ENCODE data around the gene ASIC3.
A peak's percentile ranks its signal among the peaks of the same experiment; 100 is the strongest.
"Not testable (repeated sequence)": the region's sequence is repeated elsewhere in the genome, so short reads cannot be mapped to it uniquely, and the experiment has no call there.

Gene ASIC3

GRCh38 chr7:151008511-151009323, 39.6 kb upstream of the ASIC3 start:
- Histone ChIP-seq H3K27ac (ENCODE audit: low read length) (no peak overlapping the region), H3K9me3 (ENCODE audit: control insufficient read depth in 2 of 2, low read length in 2 of 2) (no peaks in the 10 kb centered on the region), H3K36me3 (ENCODE audit: control insufficient read depth in 2 of 2, insufficient read depth in 2 of 2, low read length in 2 of 2) (no peaks in the 10 kb centered on the region), H3K4me3 (ENCODE audit: low read length in 2 of 2) (peak overlapping the region in 1 of 2 donors; percentile 54), H3K9ac (ENCODE audit: low read length in 2 of 2) (no peak overlapping the region), H3K27me3 (ENCODE audit: control insufficient read depth in 1 of 2, insufficient read depth in 2 of 2, low read length in 2 of 2) (peaks cover 8 to 19% of the 10 kb centered on the region in 2 donors), H3K4me1 (ENCODE audit: control insufficient read depth, insufficient read depth, low read length) (peaks cover 26% of the 10 kb centered on the region)

GRCh38 chr7:151009327-151010036, 38.8 kb upstream of the ASIC3 start:
- no peak overlapping the region for H3K4me3 ChIP-seq (ENCODE audit: low read length in 2 of 2)
- no peaks in the 10 kb centered on the region for H3K36me3 ChIP-seq (ENCODE audit: control insufficient read depth in 2 of 2, insufficient read depth in 2 of 2, low read length in 2 of 2)
- peaks cover 32% of the 10 kb centered on the region for H3K4me1 ChIP-seq (ENCODE audit: control insufficient read depth, insufficient read depth, low read length)
- H3K27ac ChIP-seq (ENCODE audit: low read length): no peak overlapping the region
- peaks cover 10 to 25% of the 10 kb centered on the region in 2 donors for H3K27me3 ChIP-seq (ENCODE audit: control insufficient read depth in 1 of 2, insufficient read depth in 2 of 2, low read length in 2 of 2)
- no peaks in the 10 kb centered on the region for H3K9me3 ChIP-seq (ENCODE audit: control insufficient read depth in 2 of 2, low read length in 2 of 2)
- no peak overlapping the region for H3K9ac ChIP-seq (ENCODE audit: low read length in 2 of 2)

- no peak overlapping the region for H3K4me3 ChIP-seq (ENCODE audit: low read length in 2 of 2)
- H3K9ac ChIP-seq (ENCODE audit: low read length in 2 of 2): no peak overlapping the region
- H3K27me3 ChIP-seq (ENCODE audit: control insufficient read depth in 1 of 2, insufficient read depth in 2 of 2, low read length in 2 of 2): peaks cover 12 to 28% of the 10 kb centered on the region in 2 donors
- H3K9me3 ChIP-seq (ENCODE audit: control insufficient read depth in 2 of 2, low read length in 2 of 2): no peaks in the 10 kb centered on the region
- H3K27ac ChIP-seq (ENCODE audit: low read length): no peak overlapping the region
- H3K36me3 ChIP-seq (ENCODE audit: control insufficient read depth in 2 of 2, insufficient read depth in 2 of 2, low read length in 2 of 2): no peaks in the 10 kb centered on the region
- peaks cover 32% of the 10 kb centered on the region for H3K4me1 ChIP-seq (ENCODE audit: control insufficient read depth, insufficient read depth, low read length)
Measured at GRCh38 chr7:151010037-151010306, 38.4 kb upstream of the ASIC3 start.

DNA sequence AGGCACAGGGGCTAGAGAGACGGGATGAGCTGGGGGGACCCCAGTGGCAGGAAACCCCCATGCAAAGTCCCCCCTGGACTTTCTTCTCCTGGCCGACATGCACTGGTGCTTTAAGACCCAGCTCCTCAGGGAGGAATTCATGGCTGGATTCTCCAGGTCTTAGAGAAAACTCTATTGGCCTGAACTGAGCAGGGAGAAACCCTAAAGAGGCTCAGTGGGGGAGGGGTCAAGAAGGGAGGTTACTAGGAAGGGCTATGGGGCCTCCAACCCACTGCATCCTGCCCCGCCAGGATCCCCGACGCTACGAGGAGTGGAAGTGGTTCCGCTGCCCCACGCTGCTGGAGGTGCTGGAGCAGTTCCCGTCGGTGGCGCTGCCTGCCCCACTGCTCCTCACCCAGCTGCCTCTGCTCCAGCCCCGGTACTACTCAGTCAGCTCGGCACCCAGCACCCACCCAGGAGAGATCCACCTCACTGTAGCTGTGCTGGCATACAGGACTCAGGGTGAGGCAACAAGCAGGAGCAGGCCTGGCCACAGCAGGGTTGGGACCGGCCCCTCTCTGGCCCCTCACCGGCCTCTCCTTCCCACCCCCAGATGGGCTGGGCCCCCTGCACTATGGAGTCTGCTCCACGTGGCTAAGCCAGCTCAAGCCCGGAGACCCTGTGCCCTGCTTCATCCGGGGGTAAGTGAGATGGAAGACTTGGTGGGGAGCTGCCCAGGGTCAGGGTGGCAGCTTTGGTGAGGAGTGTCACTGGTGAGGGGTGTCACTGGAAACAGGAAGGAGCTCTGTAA, 37.8 kb upstream of the ASIC3 start:
- H3K4me3 ChIP-seq (ENCODE audit: low read length in 2 of 2): no peak overlapping the region
- H3K9me3 ChIP-seq (ENCODE audit: control insufficient read depth in 2 of 2, low read length in 2 of 2): no peaks in the 10 kb centered on the region
- peaks cover 17 to 33% of the 10 kb centered on the region in 2 donors for H3K27me3 ChIP-seq (ENCODE audit: control insufficient read depth in 1 of 2, insufficient read depth in 2 of 2, low read length in 2 of 2)
- no peak overlapping the region for H3K27ac ChIP-seq (ENCODE audit: low read length)
- H3K36me3 ChIP-seq (ENCODE audit: control insufficient read depth in 2 of 2, insufficient read depth in 2 of 2, low read length in 2 of 2): no peaks in the 10 kb centered on the region
- no peak overlapping the region for H3K9ac ChIP-seq (ENCODE audit: low read length in 2 of 2)
- H3K4me1 ChIP-seq (ENCODE audit: control insufficient read depth, insufficient read depth, low read length): peaks cover 32% of the 10 kb centered on the region

DNA sequence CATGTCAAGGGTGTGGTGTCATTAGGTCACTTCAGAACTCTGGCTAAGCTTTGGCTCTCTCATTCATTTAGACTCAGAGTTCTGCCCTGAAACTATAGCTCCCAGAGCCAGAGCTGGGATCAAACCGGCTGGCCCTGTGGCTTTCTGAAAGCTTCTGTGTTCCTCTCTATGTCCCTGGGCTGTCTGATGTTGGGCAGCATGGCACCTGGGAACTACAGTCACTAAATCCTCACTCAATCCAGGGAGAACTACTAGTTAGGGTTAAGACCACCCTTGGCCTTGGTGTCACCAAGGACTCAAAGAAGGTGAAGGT, 37.3 kb upstream of the ASIC3 start:
- H3K4me3 ChIP-seq (ENCODE audit: low read length in 2 of 2): no peak overlapping the region
- H3K9ac ChIP-seq (ENCODE audit: low read length in 2 of 2): no peak overlapping the region
- H3K9me3 ChIP-seq (ENCODE audit: control insufficient read depth in 2 of 2, low read length in 2 of 2): no peaks in the 10 kb centered on the region
- peaks cover 32% of the 10 kb centered on the region for H3K4me1 ChIP-seq (ENCODE audit: control insufficient read depth, insufficient read depth, low read length)
- H3K27me3 ChIP-seq (ENCODE audit: control insufficient read depth in 1 of 2, insufficient read depth in 2 of 2, low read length in 2 of 2): peaks cover 21 to 38% of the 10 kb centered on the region in 2 donors
- no peak overlapping the region for H3K27ac ChIP-seq (ENCODE audit: low read length)
- H3K36me3 ChIP-seq (ENCODE audit: control insufficient read depth in 2 of 2, insufficient read depth in 2 of 2, low read length in 2 of 2): no peaks in the 10 kb centered on the region

DNA sequence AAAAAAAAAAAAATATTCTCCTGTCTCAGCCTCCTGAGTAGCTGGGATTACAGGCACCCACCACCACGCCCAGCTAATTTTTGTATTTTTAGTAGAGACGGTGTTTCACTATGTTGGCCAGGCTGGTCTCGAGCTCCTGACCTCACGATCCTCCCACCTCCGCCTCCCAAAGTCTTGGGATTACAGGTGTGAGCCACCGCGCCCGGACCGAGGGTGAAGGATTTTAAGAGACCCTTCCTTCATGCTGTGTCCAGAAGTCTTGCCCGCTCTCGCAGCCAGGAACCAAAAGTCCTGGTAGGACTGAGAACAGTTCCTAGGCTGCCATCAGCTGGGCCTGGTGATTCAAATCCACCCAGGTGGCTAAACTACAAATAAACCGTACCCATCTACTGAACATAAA, 36.7 kb upstream of the ASIC3 start:
- not testable (repeated sequence) for H3K9me3 ChIP-seq (ENCODE audit: control insufficient read depth in 2 of 2, low read length in 2 of 2); H3K4me3 ChIP-seq (ENCODE audit: low read length in 2 of 2); H3K27ac ChIP-seq (ENCODE audit: low read length); H3K9ac ChIP-seq (ENCODE audit: low read length in 2 of 2); H3K36me3 ChIP-seq (ENCODE audit: control insufficient read depth in 2 of 2, insufficient read depth in 2 of 2, low read length in 2 of 2)
- H3K27me3 ChIP-seq (ENCODE audit: control insufficient read depth in 1 of 2, insufficient read depth in 2 of 2, low read length in 2 of 2): peaks cover 26 to 44% of the 10 kb centered on the region in 2 donors
- H3K4me1 ChIP-seq (ENCODE audit: control insufficient read depth, insufficient read depth, low read length): peaks cover 32% of the 10 kb centered on the region

DNA sequence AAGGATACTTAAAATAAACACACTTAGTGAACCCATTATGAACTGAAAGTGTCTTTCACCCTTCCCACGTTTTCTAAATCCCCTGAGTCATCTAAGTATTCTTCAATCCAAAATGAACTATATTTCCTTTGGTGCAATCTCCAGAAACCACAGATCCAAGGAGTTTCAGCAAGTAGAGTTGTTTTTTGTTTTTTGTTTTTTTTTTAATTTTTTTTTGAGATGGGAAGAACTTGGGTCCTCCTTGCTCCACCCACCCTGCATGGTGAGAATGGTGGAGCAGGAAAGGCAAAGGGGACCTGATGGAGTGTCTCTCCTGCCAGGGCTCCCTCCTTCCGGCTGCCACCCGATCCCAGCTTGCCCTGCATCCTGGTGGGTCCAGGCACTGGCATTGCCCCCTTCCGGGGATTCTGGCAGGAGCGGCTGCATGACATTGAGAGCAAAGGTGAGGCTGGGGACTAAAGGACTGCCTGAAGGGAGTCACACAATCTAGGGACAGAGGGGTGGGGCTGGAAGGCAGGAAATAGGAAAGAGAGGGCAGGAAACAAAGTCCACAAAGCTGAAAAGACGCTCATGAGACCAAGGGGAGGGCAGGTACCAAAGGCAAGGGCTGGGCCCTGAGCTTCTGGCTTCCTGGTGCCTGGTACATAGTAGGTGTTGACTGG, 36.2 kb upstream of the ASIC3 start:
- no peaks in the 10 kb centered on the region for H3K9me3 ChIP-seq (ENCODE audit: control insufficient read depth in 2 of 2, low read length in 2 of 2)
- H3K36me3 ChIP-seq (ENCODE audit: control insufficient read depth in 2 of 2, insufficient read depth in 2 of 2, low read length in 2 of 2): no peaks in the 10 kb centered on the region
- peaks cover 32 to 49% of the 10 kb centered on the region in 2 donors for H3K27me3 ChIP-seq (ENCODE audit: control insufficient read depth in 1 of 2, insufficient read depth in 2 of 2, low read length in 2 of 2)
- H3K27ac ChIP-seq (ENCODE audit: low read length): no peak overlapping the region
- peaks cover 29% of the 10 kb centered on the region for H3K4me1 ChIP-seq (ENCODE audit: control insufficient read depth, insufficient read depth, low read length)
- no peak overlapping the region for H3K9ac ChIP-seq (ENCODE audit: low read length in 2 of 2)
- H3K4me3 ChIP-seq (ENCODE audit: low read length in 2 of 2): no peak overlapping the region

- Histone ChIP-seq H3K36me3 (ENCODE audit: control insufficient read depth in 2 of 2, insufficient read depth in 2 of 2, low read length in 2 of 2) (no peaks in the 10 kb centered on the region), H3K27me3 (ENCODE audit: control insufficient read depth in 1 of 2, insufficient read depth in 2 of 2, low read length in 2 of 2) (peaks cover 40 to 57% of the 10 kb centered on the region in 2 donors), H3K9ac (ENCODE audit: low read length in 2 of 2) (no peak overlapping the region), H3K4me1 (ENCODE audit: control insufficient read depth, insufficient read depth, low read length) (peaks cover 29% of the 10 kb centered on the region), H3K4me3 (ENCODE audit: low read length in 2 of 2) (no peak overlapping the region), H3K27ac (ENCODE audit: low read length) (no peak overlapping the region), H3K9me3 (ENCODE audit: control insufficient read depth in 2 of 2, low read length in 2 of 2) (no peaks in the 10 kb centered on the region)
Measured at GRCh38 chr7:151012911-151013347, 35.4 kb upstream of the ASIC3 start.

GRCh38 chr7:151013356-151013732, 35.0 kb upstream of the ASIC3 start:
- Histone ChIP-seq H3K36me3 (ENCODE audit: control insufficient read depth in 2 of 2, insufficient read depth in 2 of 2, low read length in 2 of 2) (no peaks in the 10 kb centered on the region), H3K4me1 (ENCODE audit: control insufficient read depth, insufficient read depth, low read length) (peaks cover 33% of the 10 kb centered on the region), H3K9ac (ENCODE audit: low read length in 2 of 2) (no peak overlapping the region), H3K27me3 (ENCODE audit: control insufficient read depth in 1 of 2, insufficient read depth in 2 of 2, low read length in 2 of 2) (peaks cover 41 to 58% of the 10 kb centered on the region in 2 donors), H3K27ac (ENCODE audit: low read length) (no peak overlapping the region), H3K4me3 (ENCODE audit: low read length in 2 of 2) (peak overlapping the region in 1 of 2 donors; percentile 67), H3K9me3 (ENCODE audit: control insufficient read depth in 2 of 2, low read length in 2 of 2) (no peaks in the 10 kb centered on the region)

DNA sequence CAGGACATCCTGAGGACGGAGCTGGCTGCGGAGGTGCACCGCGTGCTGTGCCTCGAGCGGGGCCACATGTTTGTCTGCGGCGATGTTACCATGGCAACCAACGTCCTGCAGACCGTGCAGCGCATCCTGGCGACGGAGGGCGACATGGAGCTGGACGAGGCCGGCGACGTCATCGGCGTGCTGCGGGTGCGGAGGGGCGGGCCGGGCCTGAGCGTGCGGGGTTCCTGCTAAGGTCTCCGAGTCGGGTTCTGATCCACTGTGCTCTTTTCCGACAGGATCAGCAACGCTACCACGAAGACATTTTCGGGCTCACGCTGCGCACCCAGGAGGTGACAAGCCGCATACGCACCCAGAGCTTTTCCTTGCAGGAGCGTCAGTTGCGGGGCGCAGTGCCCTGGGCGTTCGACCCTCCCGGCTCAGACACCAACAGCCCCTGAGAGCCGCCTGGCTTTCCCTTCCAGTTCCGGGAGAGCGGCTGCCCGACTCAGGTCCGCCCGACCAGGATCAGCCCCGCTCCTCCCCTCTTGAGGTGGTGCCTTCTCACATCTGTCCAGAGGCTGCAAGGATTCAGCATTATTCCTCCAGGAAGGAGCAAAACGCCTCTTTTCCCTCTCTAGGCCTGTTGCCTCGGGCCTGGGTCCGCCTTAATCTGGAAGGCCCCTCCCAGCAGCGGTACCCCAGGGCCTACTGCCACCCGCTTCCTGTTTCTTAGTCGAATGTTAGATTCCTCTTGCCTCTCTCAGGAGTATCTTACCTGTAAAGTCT, 34.4 kb upstream of the ASIC3 start:
- H3K4me1 ChIP-seq (ENCODE audit: control insufficient read depth, insufficient read depth, low read length): peaks cover 33% of the 10 kb centered on the region
- H3K27me3 ChIP-seq (ENCODE audit: control insufficient read depth in 1 of 2, insufficient read depth in 2 of 2, low read length in 2 of 2): peaks cover 43 to 60% of the 10 kb centered on the region in 2 donors
- no peaks in the 10 kb centered on the region for H3K9me3 ChIP-seq (ENCODE audit: control insufficient read depth in 2 of 2, low read length in 2 of 2)
- no peaks in the 10 kb centered on the region for H3K36me3 ChIP-seq (ENCODE audit: control insufficient read depth in 2 of 2, insufficient read depth in 2 of 2, low read length in 2 of 2)
- H3K27ac ChIP-seq (ENCODE audit: low read length): no peak overlapping the region
- peak overlapping the region; percentile 57 to 67 for H3K4me3 ChIP-seq (ENCODE audit: low read length in 2 of 2)
- peak overlapping the region; percentile 15 to 42 for H3K9ac ChIP-seq (ENCODE audit: low read length in 2 of 2)
